Stimulated activated CD8-positive, alpha-beta memory T cell treated with anti-CD3 and anti-CD28 coated beads, Interleukin-7, amount 100 ng/mL, for 4 hours (primary cell): ENCODE results near the gene SELENOF.
A peak's percentile ranks its signal among the peaks of the same experiment; 100 is the strongest.
"Not testable (repeated sequence)": the region's sequence is repeated elsewhere in the genome, so short reads cannot be mapped to it uniquely, and the experiment has no call there.

Experiments
- DNase-seq, 2 donors: peaks; one replicate each; pipeline ENCODE4 v3.0.0-alpha.2; 2020; ENCODE audit warnings: low read depth in 2 of 2

SELENOF gene

DNA sequence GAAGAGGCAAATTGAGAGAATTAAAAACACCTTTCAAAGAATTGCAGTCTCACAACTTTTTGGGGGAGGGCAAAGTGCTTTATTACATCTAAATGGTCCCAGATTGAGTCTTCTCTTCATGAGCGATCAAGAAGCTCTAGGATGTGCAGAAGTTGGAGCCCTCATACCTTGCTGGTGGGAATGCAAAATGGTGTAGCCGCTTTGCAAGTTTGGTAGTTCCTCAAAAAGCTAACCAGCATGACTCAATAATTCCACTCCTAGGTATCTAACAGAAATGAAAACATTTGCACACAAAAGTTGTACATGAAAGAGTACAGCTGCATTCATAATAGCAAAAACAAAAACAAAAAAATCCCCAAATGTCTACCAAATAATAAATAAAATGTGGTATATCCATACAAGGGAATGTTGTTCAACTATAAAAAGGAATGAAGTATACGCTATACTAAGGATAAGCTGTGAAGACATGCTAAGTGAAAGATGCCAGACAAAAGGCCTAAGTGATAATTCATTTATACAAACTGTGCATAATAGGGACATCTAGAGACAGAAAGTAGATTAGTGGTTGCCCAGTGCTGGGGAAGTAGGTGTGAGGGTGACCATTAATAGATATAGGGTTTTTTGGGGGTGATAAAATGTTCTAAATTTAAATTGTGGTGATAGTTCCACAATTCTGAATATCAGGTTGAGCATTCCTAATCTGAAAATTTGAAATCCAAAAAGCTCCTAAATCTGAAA, 55.2 kb downstream of the SELENOF start:
- DNase-seq = no peak

- DNase-seq = no peak
Observed at GRCh38 chr1:86856196-86856595, 57.7 kb downstream of the SELENOF start.

GRCh38 chr1:86854352-86854751, 59.6 kb downstream of the SELENOF start:
- DNase-seq = no peak

DNA sequence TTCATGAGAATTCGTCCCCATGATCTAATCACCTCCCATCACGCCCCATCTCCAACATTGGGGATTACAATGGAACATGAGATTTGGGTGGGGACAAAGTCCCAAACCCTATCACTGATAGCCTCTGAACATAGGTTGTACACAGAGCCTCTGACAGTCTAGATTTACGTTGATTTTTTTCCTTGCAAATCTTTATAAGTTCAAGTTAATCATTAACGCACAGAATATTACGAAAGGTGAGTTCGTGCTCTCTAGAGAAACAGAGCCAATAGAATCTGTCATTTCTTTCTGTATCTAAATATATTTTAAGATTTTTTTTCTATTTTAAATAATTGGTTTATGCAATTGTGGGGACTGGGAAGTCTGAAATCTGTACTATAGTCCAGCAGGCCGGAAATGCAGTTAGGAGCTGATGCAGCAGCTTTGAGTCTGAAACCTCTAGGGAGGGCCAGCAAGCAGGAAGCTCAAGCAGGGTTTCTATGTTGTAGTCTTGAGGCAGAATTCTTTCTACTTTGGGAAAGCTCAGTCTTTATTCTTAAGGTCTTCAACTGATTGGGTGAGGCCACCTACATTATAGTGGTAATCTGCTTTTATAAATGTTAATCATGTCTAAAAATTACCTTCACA, 61.0 kb downstream of the SELENOF start:
- DNase-seq = no peak

- no peak for DNase-seq
Observed at GRCh38 chr1:86852289-86852688, 61.6 kb downstream of the SELENOF start.

DNA sequence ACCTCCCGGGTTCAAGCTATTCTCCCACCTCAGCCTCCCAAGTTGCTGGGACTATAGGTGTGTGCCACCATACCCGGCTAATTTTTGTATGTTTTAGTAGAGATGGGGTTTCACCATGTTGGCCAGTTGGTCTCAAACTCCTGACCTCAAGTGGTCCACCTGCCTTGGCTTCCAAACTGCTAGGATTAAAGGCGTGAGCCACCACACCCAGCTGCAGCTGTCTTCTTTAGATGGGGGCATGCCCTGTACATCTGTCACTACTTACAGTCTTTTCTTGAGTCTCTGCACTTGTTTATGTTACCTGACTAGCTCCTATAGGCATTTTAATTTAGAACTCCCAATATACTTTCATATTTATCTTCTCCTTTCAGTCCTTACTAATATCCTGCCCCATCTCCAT, 64.2 kb downstream of the SELENOF start:
- no peak for DNase-seq

DNA sequence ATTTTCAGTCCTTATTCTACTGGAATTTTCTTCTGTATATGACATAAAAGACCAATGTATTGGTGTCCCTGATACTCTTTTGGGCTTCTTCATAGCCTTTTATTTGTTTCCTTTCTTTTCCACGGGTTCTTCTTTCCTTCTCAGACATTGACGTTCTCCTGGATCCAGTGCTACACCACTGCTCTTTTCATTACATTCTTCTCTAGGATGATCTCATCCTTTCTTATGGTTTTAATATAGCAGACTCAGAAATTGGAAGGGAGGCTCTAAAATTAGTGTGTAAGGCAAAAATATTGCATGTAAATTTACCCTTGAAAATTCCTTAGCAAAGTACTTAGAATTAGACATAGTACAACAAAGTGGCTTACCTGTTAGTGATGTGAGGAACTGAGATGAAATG, 65.3 kb downstream of the SELENOF start:
- no peak for DNase-seq

GRCh38 chr1:86846164-86846647, 67.7 kb downstream of the SELENOF start:
- DNase-seq = no peak

DNA sequence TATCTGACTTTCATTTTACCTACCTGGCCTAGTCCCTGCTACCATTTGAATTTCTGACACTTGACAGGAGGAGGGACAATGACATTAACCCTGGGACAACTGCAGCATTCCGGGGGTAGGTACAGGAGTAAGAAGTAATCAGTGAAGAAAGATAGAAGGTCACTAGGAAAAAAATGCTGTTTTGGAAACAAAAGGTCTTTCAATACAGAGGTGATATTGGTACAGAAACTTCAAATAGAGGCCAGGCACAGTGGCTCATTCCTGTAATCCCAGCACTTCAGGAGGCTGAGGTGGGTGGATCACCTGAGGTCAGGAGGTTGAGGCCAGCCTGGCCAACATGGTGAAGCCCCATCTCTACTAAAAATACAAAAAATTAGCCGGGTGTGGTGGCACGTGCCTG, 68.4 kb downstream of the SELENOF start:
- DNase-seq = no peak

GRCh38 chr1:86841116-86841515, 72.8 kb downstream of the SELENOF start:
- no peak for DNase-seq

DNA sequence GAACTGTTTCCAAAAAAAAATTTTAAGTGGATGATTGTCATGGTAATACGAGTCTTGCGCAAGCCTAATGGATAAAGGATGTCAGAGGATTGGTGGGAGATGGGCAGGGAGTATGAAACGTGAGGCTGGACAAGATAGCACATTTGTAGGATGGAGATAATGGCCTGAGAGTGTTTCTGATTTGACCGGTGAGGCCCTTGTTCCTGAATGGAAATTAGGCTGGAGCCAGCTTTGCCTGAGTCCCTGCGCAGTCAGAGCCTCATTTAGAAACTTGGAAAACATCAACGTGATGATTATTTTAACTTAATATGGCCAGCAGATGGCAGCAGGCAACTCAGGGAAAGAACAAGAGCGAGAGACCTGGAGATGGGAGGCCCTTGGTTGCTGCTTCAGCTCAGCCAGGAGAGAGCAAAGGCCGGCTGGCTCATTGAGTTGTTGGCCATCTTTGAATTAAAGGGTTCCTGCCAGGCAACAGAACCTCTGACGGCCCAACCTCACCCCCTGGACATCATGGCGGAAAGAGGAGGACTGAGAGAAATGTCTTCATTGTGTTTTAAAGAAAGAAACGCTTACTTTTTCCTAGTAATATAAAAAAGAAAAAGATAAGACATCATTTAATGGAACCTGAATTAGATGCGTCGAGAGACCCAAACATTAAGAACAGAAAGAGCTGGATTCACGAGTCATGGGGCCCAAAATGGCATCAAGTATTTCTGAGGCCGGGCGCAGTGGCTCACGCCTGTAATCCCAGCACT, 80.3 kb downstream of the SELENOF start:
- peak; percentile 10 to 23 for DNase-seq

DNA sequence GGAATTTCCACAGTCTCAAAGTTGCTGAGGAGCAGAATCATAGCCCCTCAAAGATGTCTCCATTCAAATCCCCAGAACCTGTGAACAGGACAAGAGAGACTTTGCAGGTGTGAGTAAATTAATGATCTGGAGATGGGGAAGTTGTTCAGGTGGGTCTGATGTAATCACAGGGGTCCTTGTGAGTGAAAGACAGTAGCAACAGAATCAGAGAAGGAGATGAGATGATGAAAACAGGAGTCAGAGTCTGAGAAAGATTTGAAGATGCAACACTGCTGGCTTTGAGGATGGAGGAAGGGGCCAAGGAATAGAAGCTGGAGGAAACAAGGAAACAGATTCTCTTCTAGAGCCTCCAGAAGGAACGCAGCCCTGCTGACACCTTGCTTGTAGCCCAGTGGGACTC, 81.5 kb downstream of the SELENOF start:
- DNase-seq = no peak

GRCh38 chr1:86829321-86829720, 84.6 kb downstream of the SELENOF start:
- no peak for DNase-seq

- no peak for DNase-seq
Observed at GRCh38 chr1:86828024-86828423, 85.9 kb downstream of the SELENOF start.

GRCh38 chr1:86826856-86827255, 87.1 kb downstream of the SELENOF start:
- no peak for DNase-seq

- DNase-seq = no peak
Observed at GRCh38 chr1:86825319-86825718, 88.6 kb downstream of the SELENOF start.

DNA sequence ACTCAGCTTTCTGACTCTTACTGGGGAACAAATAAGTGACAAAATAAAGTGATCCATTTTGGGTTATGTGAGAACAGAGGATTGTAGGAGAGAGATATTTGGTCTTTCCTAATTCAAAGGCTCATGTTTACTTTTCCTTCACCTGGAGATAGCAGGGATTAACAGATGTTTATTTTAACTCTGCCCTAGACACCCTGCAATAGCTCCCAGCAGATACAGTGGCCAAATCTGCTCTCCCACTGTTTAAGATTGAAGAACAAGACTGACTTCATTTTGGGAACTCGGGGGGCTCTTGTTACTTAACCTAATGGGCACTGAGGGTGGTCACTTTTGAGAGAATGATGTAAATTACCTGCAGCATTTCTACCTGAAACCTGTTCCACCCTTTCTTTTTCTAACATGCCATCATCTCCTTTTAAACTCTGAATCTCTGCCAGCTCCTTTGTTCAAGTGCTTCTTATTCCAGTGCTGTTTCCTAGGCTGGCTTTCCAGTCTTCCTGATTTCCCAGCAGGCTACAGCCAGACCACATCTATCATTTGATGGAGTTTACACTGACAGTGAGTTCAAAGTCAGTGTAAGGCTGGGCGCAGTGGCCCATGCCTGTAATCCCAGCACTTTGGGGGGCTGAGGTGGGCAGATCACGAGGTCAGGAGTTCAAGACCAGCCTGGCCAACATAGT, 90.0 kb downstream of the SELENOF start:
- DNase-seq = no peak

DNA sequence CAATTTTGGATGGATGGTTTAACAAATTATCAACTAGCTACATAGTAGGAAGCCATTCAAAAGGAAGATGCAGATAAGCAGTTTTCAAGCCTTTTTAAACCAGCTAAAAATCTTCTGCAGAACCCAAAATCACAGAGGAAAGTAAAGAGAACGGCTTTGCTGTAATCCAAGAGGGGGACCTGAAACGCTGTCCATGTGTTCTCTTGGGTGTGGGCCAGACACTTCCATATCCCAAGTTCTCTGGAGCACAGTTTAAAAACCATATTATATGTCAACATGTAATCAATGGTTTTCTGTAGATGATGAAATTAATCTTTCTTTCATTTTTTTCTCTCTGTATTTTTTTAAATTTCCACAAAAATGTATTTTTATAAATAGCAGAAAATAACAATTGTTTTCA, 90.5 kb downstream of the SELENOF start:
- DNase-seq = no peak

DNA sequence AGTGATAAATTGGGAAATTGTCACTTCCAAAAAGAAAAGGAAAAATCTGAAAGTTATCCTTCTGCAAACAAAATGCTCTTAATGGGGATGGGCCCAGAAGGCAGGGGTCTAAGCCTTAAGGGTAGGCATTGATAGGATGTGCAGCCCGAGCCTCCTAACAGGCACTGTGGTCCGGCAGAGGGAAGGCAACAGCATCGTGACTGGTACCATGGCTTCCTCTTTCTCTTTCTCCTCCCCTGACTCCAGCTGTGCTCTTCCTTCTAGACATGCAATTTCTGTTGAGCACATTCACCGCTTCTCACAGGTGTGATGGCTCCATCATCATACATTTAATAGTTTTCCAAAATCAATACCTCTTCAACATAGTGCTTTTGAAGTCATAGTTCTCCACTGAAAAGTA, 91.5 kb downstream of the SELENOF start:
- no peak for DNase-seq

GRCh38 chr1:86821956-86822355, 92.0 kb downstream of the SELENOF start:
- no peak for DNase-seq

- DNase-seq = not testable (repeated sequence)
Observed at GRCh38 chr1:86819970-86820369, 94.0 kb downstream of the SELENOF start.

DNA sequence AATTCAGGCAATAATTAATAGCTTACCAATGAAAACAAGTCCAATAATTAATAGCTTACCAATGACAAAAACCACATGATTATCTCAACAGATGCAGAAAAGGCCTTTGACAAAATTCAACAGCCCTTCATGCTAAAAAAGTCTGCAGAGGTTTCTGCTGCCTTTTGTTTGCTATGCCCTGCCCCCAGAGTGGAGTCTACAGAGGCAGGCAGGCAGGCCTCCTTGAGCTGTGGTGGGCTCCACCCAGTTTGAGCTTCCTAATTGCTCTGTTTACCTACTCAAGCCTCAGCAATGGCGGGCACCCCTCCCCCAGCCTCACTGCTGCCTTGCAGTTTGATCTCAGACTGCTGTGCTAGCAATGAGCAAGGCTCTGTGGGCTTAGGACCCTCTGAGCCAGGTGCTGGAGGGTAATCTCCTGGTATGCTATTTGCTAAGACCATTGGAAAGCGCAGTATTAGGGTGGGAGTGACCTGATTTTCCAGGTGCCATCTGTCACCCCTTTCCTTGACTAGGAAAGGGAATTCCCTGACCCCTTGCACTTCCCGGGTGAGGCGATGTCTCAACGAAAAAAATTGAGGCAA, 96.6 kb downstream of the SELENOF start:
- not testable (repeated sequence) for DNase-seq
